Raji (cell line): ENCODE data around the gene RSU1.

Experiments
- POLR2A ChIP-seq: IDR thresholded peaks from 2 replicates; pipeline ENCODE4 v1.6.1; 2011; ENCODE audit warnings: low read depth, low read length, control low read depth; ENCODE audit not compliant: insufficient read depth

RSU1 gene

DNA sequence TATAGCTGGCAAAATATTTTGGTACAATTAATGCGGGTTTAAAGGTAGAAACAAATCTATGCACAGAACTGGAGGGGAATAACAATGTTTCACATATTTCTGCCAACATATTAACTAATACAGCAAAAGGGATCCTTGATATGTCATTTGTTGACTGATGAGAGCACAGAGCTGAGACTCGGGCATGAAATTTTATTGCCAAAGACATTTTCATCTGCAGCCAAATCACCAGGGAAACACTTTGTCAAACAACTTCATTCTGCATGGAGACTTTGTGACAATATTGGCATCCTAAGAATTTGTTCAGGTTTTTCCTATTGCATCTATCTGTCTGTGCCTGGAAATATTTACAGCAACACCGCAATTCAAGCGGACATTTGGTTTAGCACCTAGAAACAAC is 177.8 kb downstream of the RSU1 start:
- no peak for TF ChIP-seq POLR2A

DNA sequence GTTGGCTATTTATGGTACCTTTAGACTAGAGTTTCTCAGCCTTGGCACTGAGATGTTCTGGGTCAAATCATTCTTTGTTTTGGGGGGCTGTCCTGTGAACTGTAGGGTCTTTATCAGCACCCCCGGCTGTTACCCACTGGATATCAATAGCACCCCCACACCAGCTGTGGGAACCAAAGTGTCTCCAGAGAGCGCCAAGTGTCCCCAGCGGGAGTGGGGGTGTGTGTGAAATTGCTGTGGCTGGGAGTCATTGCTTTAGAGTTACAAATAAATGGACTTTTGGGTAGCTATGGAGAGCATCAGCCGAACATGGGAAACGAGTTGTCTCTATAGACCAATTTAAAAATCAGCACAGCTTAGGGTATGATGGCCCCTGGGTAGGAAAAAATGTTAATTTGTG is 184.2 kb downstream of the RSU1 start:
- no peak for TF ChIP-seq POLR2A

DNA sequence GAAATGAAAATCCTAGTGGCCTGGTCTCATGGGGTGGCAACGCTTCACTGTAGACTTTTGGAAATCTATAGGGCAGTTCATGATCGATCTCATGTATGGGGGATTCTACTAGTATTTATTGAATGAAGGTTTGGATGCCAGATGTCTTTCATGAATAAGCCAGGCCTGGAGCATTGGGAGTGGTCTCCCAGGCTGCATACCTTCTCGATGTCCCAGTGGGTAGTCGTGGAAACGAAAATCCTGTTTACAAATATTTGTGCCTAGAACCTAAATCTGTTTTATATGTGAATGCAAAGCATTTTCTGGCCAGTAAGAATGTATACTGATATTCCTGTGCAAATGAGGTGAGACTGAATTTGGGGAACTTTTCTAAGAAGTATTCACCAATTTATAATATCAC is 190.5 kb downstream of the RSU1 start:
- TF ChIP-seq POLR2A: no peak

DNA sequence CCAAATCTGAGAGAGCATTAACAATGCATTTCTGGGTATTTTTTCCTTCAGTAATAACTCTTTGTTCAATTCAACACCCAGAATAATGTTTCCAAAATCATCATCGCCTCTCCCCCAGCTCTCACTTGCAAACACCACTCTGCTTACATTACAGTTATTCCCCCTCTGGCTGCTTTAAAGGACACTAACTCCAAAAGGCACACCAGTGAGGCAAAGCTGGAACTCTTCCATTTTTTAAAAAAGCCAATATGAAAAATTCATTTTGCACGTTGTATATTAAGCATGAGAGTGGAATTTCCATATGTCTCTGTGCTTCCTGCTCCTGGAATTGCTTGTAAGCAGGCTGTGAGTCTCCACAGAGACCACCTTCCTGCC is 204.3 kb downstream of the RSU1 start:
- no peak for TF ChIP-seq POLR2A

GRCh38 chr10:16612115-16612980 is 204.9 kb downstream of the RSU1 start:
- no peak for TF ChIP-seq POLR2A

DNA sequence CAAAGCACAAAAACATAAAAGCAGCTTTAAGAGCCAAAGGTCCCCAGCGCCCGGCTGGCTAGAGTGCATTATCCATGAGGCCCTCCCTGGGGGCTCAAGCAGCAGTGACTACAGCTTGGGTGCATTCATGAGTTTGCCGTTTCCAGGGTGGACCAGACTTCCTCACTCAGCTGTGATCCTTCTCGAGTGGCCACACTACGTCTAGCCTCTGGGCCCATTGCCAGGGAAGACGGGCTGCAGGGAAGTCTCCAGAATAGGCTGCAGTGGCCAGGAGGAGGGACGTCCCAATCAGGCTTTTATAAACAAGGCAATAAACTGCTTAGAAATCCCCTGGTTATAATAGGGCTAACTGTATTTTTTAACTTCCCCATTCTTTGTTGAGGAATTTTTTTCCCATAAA is 206.2 kb downstream of the RSU1 start:
- TF ChIP-seq POLR2A: no peak

DNA sequence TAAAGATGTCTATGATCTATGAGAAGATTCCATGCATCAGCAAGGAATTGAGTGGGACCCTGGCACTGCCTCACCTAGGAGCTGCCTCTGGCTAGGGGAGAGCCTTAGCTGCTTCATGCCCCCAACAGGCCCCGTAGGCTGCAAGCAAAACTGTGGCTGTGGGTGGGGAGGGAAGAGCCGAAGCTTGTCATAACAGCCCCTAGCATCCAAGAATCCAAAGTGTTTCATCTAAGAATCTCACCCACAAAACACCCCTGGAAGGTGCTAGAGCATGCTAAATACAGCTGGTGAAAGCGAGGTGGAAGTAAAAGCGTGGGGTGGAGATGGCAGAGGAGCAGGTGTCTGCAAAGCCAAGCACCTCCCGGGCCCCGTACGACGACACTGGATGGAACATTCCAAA is 208.0 kb downstream of the RSU1 start:
- TF ChIP-seq POLR2A: no peak

- no peak for TF ChIP-seq POLR2A
These were observed 210.3 kb downstream of the RSU1 start for GRCh38 chr10:16606923-16607322.

GRCh38 chr10:16606421-16606820 is 210.8 kb downstream of the RSU1 start:
- no peak for TF ChIP-seq POLR2A

DNA sequence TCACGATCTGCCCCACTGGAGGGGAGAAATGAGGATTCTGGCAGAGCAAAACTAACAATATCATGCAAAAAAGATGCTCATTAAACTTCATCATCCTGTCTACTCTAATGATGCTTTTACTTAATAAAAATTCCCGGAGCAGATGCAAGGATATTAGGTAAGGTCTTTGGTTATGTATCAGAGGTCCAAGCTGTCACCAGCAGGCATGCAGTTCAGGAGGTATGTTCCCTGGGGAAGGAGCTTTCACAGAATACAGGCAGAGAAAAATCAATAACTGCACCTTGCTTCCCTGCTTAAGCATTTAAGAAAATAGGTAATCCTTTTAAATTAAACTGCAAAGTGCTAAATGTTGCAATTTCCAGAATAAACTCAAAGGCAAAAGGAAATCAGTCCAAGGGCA is 213.9 kb downstream of the RSU1 start:
- no peak for TF ChIP-seq POLR2A

DNA sequence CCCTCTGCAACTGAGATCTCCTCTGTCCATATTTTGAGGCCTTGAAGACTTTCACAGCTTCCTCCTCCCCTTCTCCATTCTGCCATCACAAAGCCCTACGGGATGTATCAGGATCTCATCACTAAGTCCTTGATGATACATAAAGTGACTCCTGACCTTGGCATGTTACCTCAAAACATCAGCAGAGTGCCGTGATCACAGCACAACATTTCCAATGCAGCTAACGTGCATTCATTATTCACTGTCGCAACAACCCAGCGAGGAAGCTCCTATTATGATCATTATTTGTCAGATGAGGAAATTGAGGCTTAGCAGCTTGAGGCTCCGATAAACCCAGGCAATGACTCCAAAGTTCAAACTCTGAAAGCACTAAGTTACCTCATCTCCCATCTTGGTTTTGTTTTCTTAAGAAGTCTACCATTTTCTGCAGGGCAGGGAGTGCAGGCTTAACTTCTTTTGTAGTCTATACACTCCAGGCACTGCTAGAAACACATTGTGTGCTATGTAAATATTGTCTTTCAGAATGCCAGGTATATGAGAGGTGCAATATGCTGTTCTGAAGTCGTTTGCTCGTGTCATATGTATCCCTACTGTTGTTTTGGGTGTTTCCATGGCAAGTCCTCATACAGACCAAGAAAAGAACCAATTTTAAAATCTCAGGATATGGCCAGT is 215.0 kb downstream of the RSU1 start:
- TF ChIP-seq POLR2A: no peak

DNA sequence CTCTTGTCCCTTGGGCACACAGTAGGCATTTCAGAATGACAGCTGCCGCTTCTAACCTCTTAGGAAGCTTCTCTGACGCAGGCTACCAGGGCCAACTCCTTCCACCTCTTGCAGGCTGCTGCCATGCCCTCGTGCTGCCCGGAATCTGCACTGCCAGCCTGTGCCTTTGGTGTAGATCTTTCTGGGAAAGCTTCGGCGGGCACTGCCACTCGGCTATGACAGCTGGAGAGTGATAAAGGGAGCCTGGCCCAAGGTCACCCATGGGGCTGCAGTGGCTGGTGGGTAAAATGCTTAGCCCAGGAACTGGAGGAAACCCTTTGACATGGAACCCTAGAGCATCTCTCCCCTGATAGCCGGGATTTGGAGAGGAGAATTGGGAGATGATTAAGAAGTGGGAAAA is 217.6 kb downstream of the RSU1 start:
- TF ChIP-seq POLR2A: no peak

GRCh38 chr10:16597656-16598055 is 219.6 kb downstream of the RSU1 start:
- no peak for TF ChIP-seq POLR2A

DNA sequence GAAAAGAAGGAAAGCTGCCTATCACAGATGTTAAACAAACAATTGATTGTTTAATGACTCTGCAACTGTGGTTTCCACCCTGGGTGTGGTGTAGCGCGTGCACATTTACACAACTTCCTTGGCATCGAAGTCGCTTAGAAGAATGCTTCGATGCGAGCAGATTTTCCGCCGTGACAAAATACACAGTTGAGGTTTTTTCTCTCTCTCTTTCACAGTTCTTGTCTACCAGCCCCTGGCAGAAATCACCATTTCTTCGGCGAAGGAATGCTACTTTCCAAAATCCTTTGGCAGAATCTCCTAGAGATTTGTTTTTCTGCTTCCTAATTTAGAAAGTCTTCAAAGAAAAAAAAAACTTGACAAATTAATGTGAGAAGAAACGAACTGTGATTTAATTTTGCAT is 224.8 kb downstream of the RSU1 start:
- no peak for TF ChIP-seq POLR2A

DNA sequence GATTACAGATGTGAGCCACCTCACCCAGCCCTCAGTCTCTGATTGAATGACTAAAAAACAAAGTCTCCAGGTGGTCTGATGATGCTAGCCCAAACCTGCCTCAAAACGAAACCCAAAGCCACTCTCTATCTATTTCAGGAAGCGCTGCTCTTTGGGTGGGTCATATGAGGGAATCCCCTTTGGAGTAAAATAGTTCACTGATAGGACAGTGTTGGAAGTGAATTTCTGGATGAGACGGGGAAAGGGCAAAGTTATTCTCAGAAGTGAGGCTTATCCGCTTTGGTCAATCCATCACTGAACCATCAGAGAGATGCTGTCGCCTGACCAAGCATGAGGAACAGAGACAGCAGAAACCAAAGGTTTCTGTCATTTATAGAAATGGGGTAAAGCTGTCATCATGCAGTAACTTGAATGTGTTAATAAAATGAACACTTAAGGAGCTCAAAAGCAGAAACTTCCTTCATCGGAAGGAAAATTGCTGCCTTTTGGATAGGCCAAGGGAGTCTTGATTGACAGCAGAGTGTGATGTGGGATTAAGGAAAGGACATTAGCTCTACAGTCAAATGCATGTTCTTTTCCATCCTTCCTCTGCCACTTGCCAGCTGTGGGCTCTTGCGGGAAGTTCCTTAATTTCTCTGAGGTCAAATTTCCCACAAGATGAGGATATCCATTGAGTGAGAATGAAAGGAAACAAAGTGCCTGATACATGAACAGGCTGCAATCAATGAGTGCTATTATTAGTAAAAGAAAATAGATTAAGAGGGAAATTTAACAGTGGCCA is 230.7 kb downstream of the RSU1 start:
- no peak for TF ChIP-seq POLR2A

DNA sequence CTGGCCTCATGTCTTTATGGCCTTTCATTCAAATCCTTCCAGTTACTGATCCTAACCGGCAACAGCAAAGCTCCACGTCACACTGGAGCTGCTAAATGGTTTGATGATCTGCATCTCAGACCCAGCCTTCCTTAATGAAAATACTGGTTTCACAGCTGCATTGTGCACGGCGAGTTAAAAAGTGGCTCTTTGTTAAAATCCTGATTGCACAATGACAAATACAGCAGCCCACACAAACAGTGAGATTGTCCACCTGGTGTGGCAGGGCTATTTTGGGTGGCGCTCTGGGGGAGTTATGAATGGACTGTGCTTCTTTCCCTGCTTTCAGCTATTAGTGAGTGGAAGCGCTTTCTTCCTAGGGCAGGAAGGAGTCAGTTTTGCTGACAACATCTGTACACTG is 232.1 kb downstream of the RSU1 start:
- no peak for TF ChIP-seq POLR2A

DNA sequence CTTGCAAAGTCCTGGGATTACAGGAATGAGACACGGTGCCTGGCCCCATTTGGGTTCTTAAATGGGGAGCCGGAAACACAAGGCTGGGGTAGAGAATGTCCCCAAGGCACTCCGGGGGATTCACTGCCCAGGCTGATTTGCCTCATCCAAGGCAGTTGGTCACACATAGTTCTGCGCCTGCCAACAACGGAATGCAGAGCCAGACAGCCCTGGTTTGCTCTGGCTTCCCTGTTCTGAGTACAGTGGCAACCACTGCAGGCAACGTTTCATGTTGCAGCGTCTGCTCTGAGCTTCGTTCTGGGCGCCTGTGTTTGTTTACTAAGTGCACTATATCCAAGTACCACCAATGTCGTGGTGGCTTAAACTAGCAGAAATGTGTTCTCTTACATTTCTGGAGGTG is 233.8 kb downstream of the RSU1 start:
- no peak for TF ChIP-seq POLR2A

GRCh38 chr10:16581202-16581601 is 236.0 kb downstream of the RSU1 start:
- TF ChIP-seq POLR2A: no peak
